KMS-11 (cell line): Measurements from ENCODE around the gene PDE2A.
A peak's percentile ranks its signal among the peaks of the same experiment; 100 is the strongest.

ENCODE experiments used
- H2AFZ ChIP-seq: fragments of 200-600 bp; sonication (generic); 2 replicates; pipeline ENCODE4 v1.6.1; 2016; ENCODE audit warnings: antibody characterized with exemption, mixed run types, low read depth
- H3K27ac ChIP-seq: fragments of 200-600 bp; sonication (generic); 2 replicates; pipeline ENCODE4 v1.6.1; 2016; ENCODE audit warnings: mild to moderate bottlenecking, mixed run types
- H3K27me3 ChIP-seq: fragments of 200-600 bp; sonication (generic); 2 replicates; pipeline ENCODE4 v1.6.1; 2017; ENCODE audit warnings: mild to moderate bottlenecking, low read depth, mixed run types, moderate library complexity; ENCODE audit not compliant: insufficient read depth
- H3K36me3 ChIP-seq: fragments of 200-600 bp; sonication (generic); 2 replicates; pipeline ENCODE4 v1.6.1; 2017; ENCODE audit warnings: mild to moderate bottlenecking, mixed run types; ENCODE audit not compliant: insufficient read depth
- H3K4me1 ChIP-seq: fragments of 200-600 bp; sonication (generic); 2 replicates; pipeline ENCODE4 v1.6.1; 2016; ENCODE audit warnings: mild to moderate bottlenecking, low read depth, mixed run types; ENCODE audit not compliant: poor library complexity, severe bottlenecking
- H3K4me2 ChIP-seq: fragments of 200-600 bp; sonication (generic); 2 replicates; pipeline ENCODE4 v1.7.0; 2016; ENCODE audit warnings: mild to moderate bottlenecking, mixed run types
- H3K4me3 ChIP-seq: fragments of 200-600 bp; sonication (generic); IDR thresholded peaks from 2 replicates; pipeline ENCODE4 v1.6.1; 2017; ENCODE audit warnings: low read depth, low read length, mixed read lengths; ENCODE audit not compliant: insufficient read depth
- H3K79me2 ChIP-seq: fragments of 200-600 bp; sonication (generic); 2 replicates; pipeline ENCODE4 v1.6.1; 2016; ENCODE audit warnings: low read depth, mixed run types; ENCODE audit not compliant: insufficient read depth
- H3K9ac ChIP-seq: fragments of 200-600 bp; sonication (generic); 2 replicates; pipeline ENCODE4 v1.6.1; 2016; ENCODE audit warnings: mild to moderate bottlenecking, mixed run types
- H4K20me1 ChIP-seq: fragments of 200-600 bp; sonication (generic); 2 replicates; pipeline ENCODE4 v1.6.1; 2016; ENCODE audit warnings: mild to moderate bottlenecking, mixed run types; ENCODE audit not compliant: insufficient read depth
- CTCF ChIP-seq: fragments of 200-600 bp; sonication (generic); conservative IDR thresholded peaks from 2 replicates; pipeline ENCODE4 v1.6.1; 2017; ENCODE audit warnings: low read depth, mild to moderate bottlenecking, antibody characterized with exemption, low read length, moderate library complexity, mixed read lengths

PDE2A gene

GRCh38 chr11:72719144-72719543 is 44.9 kb upstream of the PDE2A start:
- peaks cover 44% of the 10 kb centered on the region for H3K79me2 ChIP-seq
- TF ChIP-seq CTCF: no peak
- peak overlapping the region; percentile 8; the same call in 1 of the 2 replicates for H3K9ac ChIP-seq
- H3K27me3 ChIP-seq: no peaks in the 10 kb centered on the region
- H3K4me3 ChIP-seq: no peak overlapping the region
- H3K4me1 ChIP-seq: peaks cover 46% of the 10 kb centered on the region
- H3K4me2 ChIP-seq: peak overlapping the region; percentile 98
- no peak overlapping the region for H2AFZ ChIP-seq
- H3K36me3 ChIP-seq: no peaks in the 10 kb centered on the region
- peak overlapping the region; percentile 59 for H3K27ac ChIP-seq
- H4K20me1 ChIP-seq: no peaks in the 10 kb centered on the region

- TF ChIP-seq CTCF: no peak
- Histone ChIP-seq H2AFZ (no peak overlapping the region), H3K36me3 (no peaks in the 10 kb centered on the region), H3K4me2 (no peak overlapping the region; the same call in 1 of the 2 replicates), H3K27ac (no peak overlapping the region), H4K20me1 (no peaks in the 10 kb centered on the region), H3K27me3 (no peaks in the 10 kb centered on the region), H3K9ac (no peak overlapping the region), H3K4me3 (no peak overlapping the region), H3K4me1 (peaks cover 45% of the 10 kb centered on the region), H3K79me2 (peaks cover 44% of the 10 kb centered on the region)
Observed at GRCh38 chr11:72718101-72718501, 43.9 kb upstream of the PDE2A start.

DNA sequence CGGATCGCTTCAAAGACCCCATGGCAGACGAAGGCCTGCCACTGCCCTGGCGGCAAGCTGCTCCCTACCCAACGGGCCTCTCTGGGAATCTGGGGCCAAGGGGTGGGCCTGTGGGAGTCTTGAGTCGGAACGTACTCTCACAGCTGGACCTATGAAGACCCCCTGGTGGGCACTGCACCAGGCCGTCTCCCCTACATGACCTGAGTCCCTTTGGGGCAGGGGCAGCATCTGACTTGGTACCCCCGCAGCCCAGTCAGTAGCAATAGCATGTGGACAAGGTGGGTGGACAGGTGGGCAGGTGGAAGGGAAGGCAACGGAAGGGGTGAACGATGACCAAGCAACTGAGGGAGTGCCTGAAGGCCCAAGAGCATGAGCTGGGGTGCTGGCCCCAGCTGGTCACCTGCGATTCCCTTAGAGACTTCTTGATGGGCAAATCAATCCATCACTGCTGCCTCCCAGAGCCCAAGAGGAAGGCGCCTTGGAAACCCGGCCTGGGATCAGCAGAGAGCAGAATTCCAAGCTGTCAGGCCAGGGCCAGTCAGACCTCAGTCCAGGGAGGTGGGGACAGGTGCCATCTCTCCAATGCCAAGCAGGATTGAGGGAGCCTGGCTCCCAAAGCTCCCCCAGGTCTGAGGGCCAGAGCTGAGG is 42.7 kb upstream of the PDE2A start:
- TF ChIP-seq CTCF: no peak
- Histone ChIP-seq H3K27me3 (no peaks in the 10 kb centered on the region), H3K4me2 (no peak overlapping the region), H3K9ac (no peak overlapping the region), H3K36me3 (no peaks in the 10 kb centered on the region), H4K20me1 (no peaks in the 10 kb centered on the region), H3K27ac (no peak overlapping the region), H3K79me2 (peaks cover 37% of the 10 kb centered on the region), H3K4me3 (no peak overlapping the region), H2AFZ (no peak overlapping the region), H3K4me1 (peaks cover 38% of the 10 kb centered on the region)

- Histone ChIP-seq H3K79me2 (peaks cover 31% of the 10 kb centered on the region), H3K4me2 (no peak overlapping the region), H3K36me3 (no peaks in the 10 kb centered on the region), H3K4me3 (no peak overlapping the region), H3K27ac (no peak overlapping the region), H4K20me1 (no peaks in the 10 kb centered on the region), H3K27me3 (no peaks in the 10 kb centered on the region), H2AFZ (no peak overlapping the region), H3K9ac (no peak overlapping the region), H3K4me1 (peaks cover 36% of the 10 kb centered on the region)
- no peak for TF ChIP-seq CTCF
Observed at GRCh38 chr11:72716290-72716689, 42.1 kb upstream of the PDE2A start.
